Heart right ventricle (tissue), 16 donors: ENCODE measurements around the gene ENTPD8. TPM values are rescaled to one million over a fixed set of nuclear protein-coding genes. Genes with fewer than 3 reads are reported as not detected.

Experiments
- ATAC-seq, 8 donors: fragments of 200-7000 bp; cut with Tn5 transposase; one replicate each; pipeline ENCODE4 v1.9.1; 2020; ENCODE audit warnings: mild to moderate bottlenecking in 8 of 8, moderate library complexity in 8 of 8, moderate number of reproducible peaks in 1 of 8
- DNase-seq, 2 donors: peaks; one replicate each; pipeline ENCODE4 v3.0.0-alpha.2; 2020
- H3K27ac ChIP-seq, 10 donors: fragments of 200-600 bp; sonication (generic) in 2 of 10; one replicate each; pipeline versions ENCODE4 v1.5.0 to v1.8.0; 2020 to 2022; ENCODE audit warnings: mild to moderate bottlenecking in 3 of 10
- H3K27me3 ChIP-seq, 7 donors: fragments of 200-600 bp; one replicate each; pipeline ENCODE4 v1.8.0; 2021 to 2022; ENCODE audit warnings: mild to moderate bottlenecking in 2 of 7
- H3K36me3 ChIP-seq, 9 donors: fragments of 200-600 bp; sonication (generic) in 1 of 9; one replicate each; pipeline versions ENCODE4 v1.5.0 to v1.8.0; 2020 to 2022; ENCODE audit warnings: mild to moderate bottlenecking in 2 of 9
- H3K4me1 ChIP-seq, 9 donors: fragments of 200-600 bp; sonication (generic) in 1 of 9; one replicate each; pipeline versions ENCODE4 v1.5.0 to v1.8.0; 2020 to 2022; ENCODE audit warnings: mild to moderate bottlenecking in 4 of 9
- H3K4me3 ChIP-seq, 10 donors: fragments of 200-600 bp; sonication (generic) in 2 of 10; one replicate each; pipeline versions ENCODE4 v1.5.0 to v1.8.0; 2020 to 2022; ENCODE audit warnings: mild to moderate bottlenecking in 7 of 10, moderate library complexity in 2 of 10
- H3K9me3 ChIP-seq, 11 donors: fragments of 200-600 bp in 10 of 11; sonication (generic) in 2 of 11; one replicate each; pipeline versions ENCODE4 v1.5.0 to v1.8.0; 2013 to 2022; ENCODE audit warnings: mild to moderate bottlenecking in 2 of 11, control low read depth in 1 of 11, moderate library complexity in 1 of 11
- CTCF ChIP-seq, 9 donors: fragments of 200-600 bp; sonication (generic) in 2 of 9; IDR thresholded peaks; one replicate each; pipeline versions ENCODE4 v1.5.0 to v1.8.0; 2021 to 2022; ENCODE audit warnings: antibody characterized with exemption in 9 of 9, mild to moderate bottlenecking in 5 of 9, moderate library complexity in 1 of 9
- WGBS, 2 donors: extraction: QIAGEN DNeasy Blood & Tissue Kit; methylation state at CpG; one replicate each; pipeline ENCODE4 v1.1.7; 2013; ENCODE audit warnings: inconsistent platforms in 1 of 2; 5-methylcytosine and 5-hydroxymethylcytosine counted together
- intact Hi-C, 10 donors: fragments of 100-400 bp; cut with DNase I; formaldehyde crosslinking; loops; one replicate each; pipeline versions ENCODE4 v1.11.1 to v1.14.2; 2022
- polyA plus RNA-seq, 2 donors: library from polyadenylated mRNA; stranded (reverse); fragments of 200-250 nt; gene quantifications; one replicate each; pipeline ENCODE4 v1.2.3, GENCODE V29; 2013
- total RNA-seq, 10 donors: library from RNA; stranded (reverse); fragmentation: NEBNext Ultra II Directional in 3 of 10; extraction: Animal tissue kit (Norgen Biotek cat#: 25700) in 3 of 10; gene quantifications; one replicate each; pipeline versions ENCODE4 v1.2.1 to v1.2.4, GENCODE V29; 2021 to 2023
- donor health status: Arrhythmogenic right ventricular cardiomyopathy.
- donor health status: ischemic (EF 13 %, LVEDD 7.1; RV severe dilation, severe dysfunction).
- donor health status: healthy with polysubstance abuse.
- donor health status: DM: no; HTN: yes; CAD: no.
- donor health status: DM: no; HTN: no; CAD: no.
- donor health status: ischemic (EF 25% LVEDD 6.9; RV normal size, moderate dysfunction).
- donor health status: ischemic (EF 25% LVEDD 5.7; RV mildly dilated, moderate dysfunction).
- donor health status: healthy.
- donor health status: DM: yes; HTN: yes; CAD: no.
- donor health status: Ischemic cardiomyopathy.
- donor health status: ischemic (EF 35%, LVEDD 5.7; RV mildly dilated, moderate dysfunction).
- donor health status: nonischemic (EF 11% LVEDD 7.7; RV severe dilation, severe dysfunction).
- donor health status: DM: yes; HTN: yes; CAD: no.
- donor health status: PGD.
- donor health status: ischemic (EF 29% LVEDD 5.4; RV normal size, mild dysfunction).
- donor health status: nonischemic (EF 23%, LVEDD 6.1; RV moderate dilation, normal function).

ENTPD8 gene
- total and polyA plus RNA-seq, 12 donors: 0.03 to 0.15 TPM; not detected in 10

GRCh38 chr9:137396227-137396626 lies 44.9 kb downstream of the ENTPD8 start:
- no peak for DNase-seq
- Histone ChIP-seq H3K4me3 (no peak overlapping the region), H3K27ac (no peak overlapping the region), H3K36me3 (peaks cover 0 to 15% (median 0%) of the 10 kb centered on the region in 9 donors), H3K9me3 (peaks cover 0 to 4% (median 0%) of the 10 kb centered on the region in 11 donors), H3K27me3 (no peaks in the 10 kb centered on the region), H3K4me1 (peaks cover 0 to 8% (median 0%) of the 10 kb centered on the region in 9 donors)
- 92 to 93% methylated on average over 15 of the region's 15 CpGs for WGBS, 2 donors
- intact Hi-C loops: loop anchor here in 1 of 10 donors (10.0 kb wide), 1 partner anchor 51 kb away; no protein-coding TSS in a partner anchor
- ATAC-seq: no peak
- no peak for TF ChIP-seq CTCF (IDR thresholded peaks at IDR 0.05)

GRCh38 chr9:137395666-137396010 lies 45.5 kb downstream of the ENTPD8 start:
- TF ChIP-seq CTCF (IDR thresholded peaks at IDR 0.05): no peak
- WGBS, 2 donors: 82 to 83% methylated on average over 11 of the region's 11 CpGs
- H3K9me3 ChIP-seq: peaks cover 0 to 4% (median 0%) of the 10 kb centered on the region in 11 donors
- H3K27ac ChIP-seq: no peak overlapping the region
- ATAC-seq (no peak), DNase-seq (no peak)
- intact Hi-C loops: loop anchor here in 1 of 10 donors (10.0 kb wide), 1 partner anchor 51 kb away; no protein-coding TSS in a partner anchor
- H3K4me3 ChIP-seq: no peak overlapping the region
- H3K4me1 ChIP-seq: peaks cover 0 to 14% (median 5%) of the 10 kb centered on the region in 9 donors
- H3K27me3 ChIP-seq: no peaks in the 10 kb centered on the region
- peaks cover 0 to 15% (median 0%) of the 10 kb centered on the region in 9 donors for H3K36me3 ChIP-seq

GRCh38 chr9:137394866-137395665 lies 46.1 kb downstream of the ENTPD8 start:
- WGBS, 2 donors: 81% methylated on average over 36 of the region's 36 CpGs
- Histone ChIP-seq H3K4me3 (no peak overlapping the region), H3K27ac (no peak overlapping the region), H3K4me1 (peaks cover 0 to 18% (median 7%) of the 10 kb centered on the region in 9 donors), H3K27me3 (no peaks in the 10 kb centered on the region), H3K36me3 (peaks cover 0 to 15% (median 0%) of the 10 kb centered on the region in 9 donors), H3K9me3 (peaks cover 0 to 4% (median 0%) of the 10 kb centered on the region in 11 donors)
- no peak for ATAC-seq
- DNase-seq: no peak
- no peak for TF ChIP-seq CTCF (IDR thresholded peaks at IDR 0.05)
- intact Hi-C loops: loop anchor here in 1 of 10 donors (10.0 kb wide), 1 partner anchor 50 kb away; no protein-coding TSS in a partner anchor

- peaks cover 0 to 15% (median 0%) of the 10 kb centered on the region in 9 donors for H3K36me3 ChIP-seq
- no peak overlapping the region for H3K27ac ChIP-seq
- no peaks in the 10 kb centered on the region for H3K27me3 ChIP-seq
- H3K9me3 ChIP-seq: peaks cover 0 to 4% (median 0%) of the 10 kb centered on the region in 11 donors
- 92 to 96% methylated on average over 26 to 28 of the region's 28 CpGs for WGBS, 2 donors
- ATAC-seq: no peak
- H3K4me3 ChIP-seq: no peak overlapping the region
- DNase-seq: no peak
- TF ChIP-seq CTCF (IDR thresholded peaks at IDR 0.05): no peak
- intact Hi-C loops: loop anchor here in 1 of 10 donors (10.0 kb wide), 1 partner anchor 49 kb away; no protein-coding TSS in a partner anchor
- peaks cover 0 to 29% (median 8%) of the 10 kb centered on the region in 9 donors for H3K4me1 ChIP-seq
These were observed 47.7 kb downstream of the ENTPD8 start for GRCh38 chr9:137393176-137394150.
